Naive B cell (primary cell): ENCODE data around the gene PPP1R2. TPM values are rescaled to one million over a fixed set of nuclear protein-coding genes. Genes with fewer than 3 reads are reported as not detected.
"Not testable (repeated sequence)": the region's sequence is repeated elsewhere in the genome, so short reads cannot be mapped to it uniquely, and the experiment has no call there.

Experiments used
- ATAC-seq, 2 donors: fragments of 150-1000 bp; cut with Tn5 transposase; 2 replicates each; pipeline ENCODE4 v1.10.0; 2021; ENCODE audit warnings: low read depth in 2 of 2, mild to moderate bottlenecking in 2 of 2, moderate library complexity in 2 of 2
- DNase-seq: peaks from one replicate; pipeline ENCODE4 v3.0.0; 2022
- H3K27ac Mint-ChIP-seq, 6 donors: one replicate each; pipeline ENCODE4 v1.8.0; 2020 to 2022; ENCODE audit warnings: mild to moderate bottlenecking in 6 of 6, mixed read lengths in 6 of 6, moderate library complexity in 5 of 6, inconsistent platforms in 2 of 6
- H3K27me3 Mint-ChIP-seq, 3 donors: one replicate each; pipeline ENCODE4 v1.8.0; 2021 to 2022; ENCODE audit warnings: mixed read lengths in 3 of 3, mild to moderate bottlenecking in 1 of 3
- H3K36me3 Mint-ChIP-seq, 2 donors: one replicate each; pipeline ENCODE4 v1.8.0; 2020 to 2022; ENCODE audit warnings: mixed read lengths in 2 of 2, inconsistent platforms in 1 of 2, mild to moderate bottlenecking in 1 of 2
- H3K4me1 Mint-ChIP-seq, 3 donors: one replicate each; pipeline ENCODE4 v1.8.0; 2020 to 2022; ENCODE audit warnings: mixed read lengths in 3 of 3, inconsistent platforms in 1 of 3, mild to moderate bottlenecking in 1 of 3, moderate library complexity in 1 of 3
- H3K4me3 Mint-ChIP-seq, 8 donors: one replicate each; pipeline ENCODE4 v1.8.0; 2020 to 2022; ENCODE audit warnings: mild to moderate bottlenecking in 8 of 8, mixed read lengths in 8 of 8, moderate library complexity in 8 of 8, inconsistent platforms in 2 of 8
- H3K9me3 Mint-ChIP-seq, 7 donors: one replicate each; pipeline ENCODE4 v1.8.0; 2020 to 2022; ENCODE audit warnings: mixed read lengths in 7 of 7, mild to moderate bottlenecking in 5 of 7, inconsistent platforms in 2 of 7, moderate library complexity in 1 of 7
- polyA plus RNA-seq, 6 donors: library from polyadenylated mRNA; unstranded; fragments of 300-500 nt; fragmentation: Illumina TruSeq; gene quantifications; one replicate each; pipeline ENCODE4 v1.2.3, GENCODE V29; 2021; ENCODE audit warnings: low read depth in 6 of 6

Gene PPP1R2
- 100 to 1,000 TPM; 171 to 265 (median 214) TPM for polyA plus RNA-seq

DNA sequence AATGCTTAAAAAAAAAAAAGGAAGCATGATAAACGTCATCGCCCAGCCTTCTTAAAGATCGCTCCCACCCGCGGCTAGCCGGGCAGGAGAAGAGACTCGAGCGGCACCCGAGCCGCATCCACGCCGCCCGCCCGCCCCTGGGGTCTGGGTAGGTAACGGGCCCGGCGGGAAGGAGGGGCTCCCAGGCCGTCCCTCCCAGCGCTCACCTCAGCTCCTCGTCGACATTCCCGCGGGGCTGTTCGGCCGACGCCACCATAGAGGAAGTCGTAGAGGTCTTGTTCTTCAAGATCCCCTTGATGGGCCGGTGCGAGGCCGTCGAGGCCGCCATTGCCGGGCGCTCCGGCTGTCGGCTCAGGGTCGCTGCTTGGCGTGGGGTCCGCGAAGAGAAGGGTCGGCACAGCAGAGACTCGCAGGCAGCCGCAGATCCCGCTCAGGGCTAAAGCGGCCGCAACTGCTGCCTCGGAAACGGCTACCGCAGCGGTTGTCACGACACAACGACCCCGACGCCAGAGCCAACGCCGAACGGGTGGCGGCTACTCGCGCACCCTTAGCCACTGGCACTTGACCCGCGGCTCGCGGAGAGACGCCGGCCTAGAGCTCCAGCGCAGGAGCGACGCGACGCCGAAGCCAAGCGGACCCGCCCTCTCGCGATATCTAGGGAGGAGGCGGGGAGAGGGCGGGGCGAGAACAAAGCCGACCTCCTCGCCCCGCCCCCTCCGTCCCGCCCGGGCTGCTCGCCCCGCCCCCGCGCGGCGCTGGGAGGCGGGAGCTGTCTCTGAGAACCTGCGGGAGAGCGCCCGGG is at the start of gene PPP1R2:
PPP1R2 (minus strand) TSS at position 628 of the 802 bp plus-strand sequence; CDS start at position 328, 300 bp downstream.
- Mint-ChIP-seq H3K27me3 (no peaks in the 10 kb centered on the region), H3K9me3 (no peaks in the 10 kb centered on the region), H3K27ac (peak within 1 kb of the TSS; percentile 96 to 99 (median 97)), H3K4me3 (peak within 1 kb of the TSS; percentile 88 to 97 (median 93)), H3K4me1 (peaks cover 56 to 77% (median 72%) of the 10 kb centered on the region in 3 donors), H3K36me3 (no peaks in the 10 kb centered on the region)
- DNase-seq = peak; percentile 91
- peak; percentile 75 to 79 for ATAC-seq

DNA sequence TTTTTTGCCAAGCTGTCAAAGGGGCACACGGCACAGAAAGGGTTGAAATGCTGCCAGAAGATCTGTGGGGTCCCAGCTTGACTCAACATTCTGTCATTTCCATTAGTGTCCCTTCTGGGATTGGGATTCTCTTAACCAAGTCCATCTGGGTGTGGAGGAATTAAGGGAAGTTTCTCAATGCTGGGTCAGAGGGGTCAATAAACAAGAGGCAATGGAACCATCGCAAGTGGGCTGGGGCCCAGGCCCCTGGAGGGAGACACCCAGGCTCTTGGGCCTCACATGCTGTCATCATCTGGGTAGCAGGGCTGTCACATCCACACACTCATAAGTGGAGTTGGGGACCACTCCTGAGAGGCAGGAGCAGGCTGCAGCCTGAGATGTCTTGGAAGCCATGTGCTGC is 48.7 kb upstream of the PPP1R2 start:
- Mint-ChIP-seq H3K27me3 (no peaks in the 10 kb centered on the region), H3K9me3 (peaks cover 0 to 4% (median 0%) of the 10 kb centered on the region in 7 donors), H3K36me3 (no peaks in the 10 kb centered on the region), H3K27ac (no peak overlapping the region), H3K4me3 (no peak overlapping the region), H3K4me1 (no peaks in the 10 kb centered on the region)
- no peak for ATAC-seq
- DNase-seq = no peak

DNA sequence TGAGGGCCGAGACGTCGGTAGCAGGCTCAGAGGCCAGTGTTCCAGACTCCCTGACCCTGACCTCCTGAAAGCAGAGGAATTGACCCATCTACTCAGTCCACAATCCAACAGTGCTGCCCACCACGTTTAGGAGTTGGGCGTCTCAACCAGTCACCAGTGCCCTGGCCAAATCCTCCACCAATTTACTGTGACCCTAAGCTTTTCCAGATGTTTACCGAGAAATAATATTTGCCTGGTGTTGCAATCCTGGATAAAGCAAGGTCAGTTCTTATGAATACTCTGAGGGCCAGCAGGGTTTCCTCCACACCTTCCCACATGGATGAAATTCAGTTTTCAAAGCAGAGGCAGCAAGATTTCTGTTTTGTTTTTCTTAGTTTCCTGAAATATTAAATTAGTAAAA is 48.1 kb upstream of the PPP1R2 start:
- Mint-ChIP-seq H3K27me3 (no peaks in the 10 kb centered on the region), H3K9me3 (peaks cover 0 to 4% (median 0%) of the 10 kb centered on the region in 7 donors), H3K4me3 (no peak overlapping the region), H3K36me3 (no peaks in the 10 kb centered on the region), H3K4me1 (no peaks in the 10 kb centered on the region), H3K27ac (no peak overlapping the region)
- DNase-seq = no peak
- no peak for ATAC-seq

DNA sequence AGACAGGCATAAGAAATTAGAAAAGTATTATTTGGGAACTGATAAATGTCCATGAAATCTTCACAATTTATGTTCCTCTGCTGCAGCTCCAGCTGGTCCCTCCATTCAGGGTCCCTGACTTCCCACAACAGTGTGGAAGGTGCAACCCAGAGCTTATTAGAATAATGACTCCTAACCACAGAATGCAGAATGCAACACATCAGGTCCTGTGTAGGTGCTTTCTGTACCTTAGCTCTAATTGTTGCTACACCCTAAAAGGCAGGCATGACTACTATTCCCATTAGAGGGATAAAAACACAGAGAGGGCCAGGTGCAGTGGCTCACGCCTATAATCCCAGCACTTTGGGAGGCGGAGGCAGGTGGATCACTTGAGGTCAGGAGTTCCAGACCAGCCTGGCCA is 47.3 kb upstream of the PPP1R2 start:
- not testable (repeated sequence) for H3K36me3 Mint-ChIP-seq, H3K4me3 Mint-ChIP-seq, DNase-seq, ATAC-seq, H3K27me3 Mint-ChIP-seq, H3K9me3 Mint-ChIP-seq, H3K27ac Mint-ChIP-seq, H3K4me1 Mint-ChIP-seq

DNA sequence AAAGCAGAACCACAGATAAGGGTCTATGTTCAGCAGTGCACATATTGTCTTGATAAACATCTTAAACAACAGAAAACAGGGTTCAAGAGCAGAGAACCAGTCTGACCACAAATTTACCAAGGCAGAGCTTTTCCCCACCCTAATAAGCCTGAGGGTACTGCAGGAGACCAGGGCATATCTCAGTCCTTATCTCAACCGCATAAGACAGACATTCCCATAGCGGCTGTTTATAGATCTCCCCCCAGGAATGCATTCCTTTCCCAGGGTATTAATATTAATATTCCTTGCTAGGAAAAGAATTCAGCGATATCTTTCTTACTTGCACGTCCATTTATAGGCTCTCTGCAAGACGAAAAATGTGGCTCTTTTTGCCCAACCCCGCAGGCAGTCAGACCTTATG is 46.7 kb upstream of the PPP1R2 start:
- not testable (repeated sequence) for H3K27me3 Mint-ChIP-seq, ATAC-seq, H3K4me1 Mint-ChIP-seq, H3K9me3 Mint-ChIP-seq, H3K4me3 Mint-ChIP-seq, H3K36me3 Mint-ChIP-seq, H3K27ac Mint-ChIP-seq, DNase-seq

DNA sequence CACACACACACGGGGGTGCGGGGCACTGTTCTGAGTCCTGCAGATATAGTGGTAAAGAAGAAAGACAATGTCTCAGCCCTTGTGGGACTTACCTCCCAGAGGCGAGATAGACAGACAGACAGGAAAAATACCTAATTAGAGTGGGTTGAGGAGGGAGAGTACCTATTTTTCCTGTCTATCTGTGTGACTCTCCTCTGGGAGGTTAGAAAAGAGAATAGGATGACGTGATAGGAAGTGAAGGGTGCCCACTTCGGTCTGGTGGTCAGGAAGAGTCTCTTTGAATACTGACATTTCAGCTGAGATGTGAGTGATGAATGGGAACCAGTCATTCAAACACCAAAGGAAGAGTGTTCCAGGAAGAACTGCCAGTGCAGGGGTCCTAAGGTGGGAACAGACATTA is 44.7 kb upstream of the PPP1R2 start:
- no peak for DNase-seq
- H3K36me3 Mint-ChIP-seq = no peaks in the 10 kb centered on the region
- H3K9me3 Mint-ChIP-seq = peaks cover 0 to 4% (median 0%) of the 10 kb centered on the region in 7 donors
- no peak overlapping the region for H3K4me3 Mint-ChIP-seq
- H3K27ac Mint-ChIP-seq = no peak overlapping the region
- H3K27me3 Mint-ChIP-seq = no peaks in the 10 kb centered on the region
- H3K4me1 Mint-ChIP-seq = peaks cover 0 to 2% (median 0%) of the 10 kb centered on the region in 3 donors
- ATAC-seq = peak in 1 of 2 donors; percentile 40

DNA sequence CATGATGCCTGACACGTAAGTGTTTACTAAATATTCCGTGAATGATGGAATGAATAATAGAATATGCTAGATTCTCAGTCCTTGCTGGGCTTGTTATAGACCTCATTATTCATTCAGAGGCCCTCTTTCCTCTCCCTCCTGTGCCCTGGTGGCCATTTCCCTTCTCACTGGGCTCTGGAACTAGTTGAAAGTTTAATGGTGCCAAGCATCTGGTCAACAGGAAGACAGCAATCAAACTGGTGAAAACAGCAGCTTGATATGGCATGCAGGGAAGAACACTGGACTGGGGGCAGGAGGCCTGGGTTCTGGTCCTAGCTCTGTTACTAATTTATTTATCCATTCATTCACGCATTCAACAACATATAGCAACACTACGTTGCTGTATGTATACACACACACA is 44.3 kb upstream of the PPP1R2 start:
- Mint-ChIP-seq H3K4me1 (peaks cover 0 to 2% (median 0%) of the 10 kb centered on the region in 3 donors), H3K4me3 (no peak overlapping the region), H3K27ac (no peak overlapping the region), H3K9me3 (peaks cover 0 to 4% (median 0%) of the 10 kb centered on the region in 7 donors), H3K36me3 (no peaks in the 10 kb centered on the region), H3K27me3 (no peaks in the 10 kb centered on the region)
- no peak for DNase-seq
- no peak for ATAC-seq

DNA sequence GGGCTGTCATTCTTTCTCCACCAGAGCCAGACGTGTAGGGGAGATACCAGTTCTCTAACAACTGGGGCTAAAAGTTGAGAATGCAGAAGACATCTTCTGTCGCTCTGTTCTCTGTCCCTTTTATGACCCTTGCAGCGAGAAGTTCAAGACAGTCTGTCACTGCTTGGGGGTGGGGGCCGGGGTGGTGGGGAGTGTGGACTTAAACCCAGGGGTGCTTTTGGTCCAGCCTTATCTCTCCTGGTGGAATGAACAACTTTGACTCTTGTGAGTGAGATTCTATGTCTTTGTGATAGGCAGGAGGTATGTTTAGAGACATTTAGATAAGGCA is 41.4 kb upstream of the PPP1R2 start:
- ATAC-seq (no peak), DNase-seq (no peak)
- no peak overlapping the region for H3K27ac Mint-ChIP-seq
- no peaks in the 10 kb centered on the region for H3K27me3 Mint-ChIP-seq
- H3K36me3 Mint-ChIP-seq = no peaks in the 10 kb centered on the region
- H3K4me1 Mint-ChIP-seq = peaks cover 0 to 2% (median 0%) of the 10 kb centered on the region in 3 donors
- no peak overlapping the region for H3K4me3 Mint-ChIP-seq
- H3K9me3 Mint-ChIP-seq = no peaks in the 10 kb centered on the region

DNA sequence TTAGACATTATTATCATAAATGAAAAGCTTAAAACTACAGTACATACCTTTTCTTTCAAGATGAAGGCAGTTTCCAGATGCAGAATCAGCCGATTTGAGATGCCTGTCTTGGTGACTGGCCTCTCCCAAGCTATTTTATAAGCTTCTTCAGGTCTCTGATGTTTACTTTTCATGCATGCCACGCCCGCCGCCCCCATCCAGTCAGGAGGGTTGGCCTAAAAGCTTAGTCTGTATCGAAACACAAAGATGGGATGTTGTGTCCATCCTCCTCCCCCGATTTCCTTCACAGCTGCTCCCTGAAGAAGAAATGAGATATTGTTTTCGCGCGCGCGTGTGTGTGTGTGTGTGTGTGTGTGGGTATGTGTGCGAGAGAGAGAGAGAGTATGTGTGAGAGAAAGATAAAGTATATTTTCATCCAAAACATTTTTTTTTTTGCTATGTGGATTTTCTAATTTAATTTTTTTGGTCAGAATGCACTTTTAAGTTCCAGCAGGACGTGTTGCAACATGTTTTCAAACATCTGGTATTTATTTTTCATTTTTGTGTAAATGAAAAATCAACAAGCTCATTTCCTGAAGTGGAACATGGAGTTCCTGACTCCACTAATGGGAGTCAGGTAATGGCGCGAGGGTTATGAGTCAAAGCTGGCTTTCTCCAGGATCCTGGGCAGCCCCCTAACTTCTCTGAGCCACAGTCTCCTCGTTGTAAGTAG is 40.9 kb upstream of the PPP1R2 start, which contains the start of gene APOD:
APOD (minus strand) TSS at position 110 of the 712 bp plus-strand sequence. CDS start 4,479 bp downstream, outside the sequence.
- H3K4me3 Mint-ChIP-seq = no peak within 1 kb of the TSS
- peaks cover 0 to 1% (median 0%) of the 10 kb centered on the region in 3 donors for H3K27me3 Mint-ChIP-seq
- no peak for ATAC-seq
- no peaks in the 10 kb centered on the region for H3K9me3 Mint-ChIP-seq
- DNase-seq = no peak
- H3K4me1 Mint-ChIP-seq = peaks cover 0 to 2% (median 0%) of the 10 kb centered on the region in 3 donors
- H3K27ac Mint-ChIP-seq = peak within 1 kb of the TSS in 2 of 6 donors; percentile 49 to 88
- no peaks in the 10 kb centered on the region for H3K36me3 Mint-ChIP-seq

DNA sequence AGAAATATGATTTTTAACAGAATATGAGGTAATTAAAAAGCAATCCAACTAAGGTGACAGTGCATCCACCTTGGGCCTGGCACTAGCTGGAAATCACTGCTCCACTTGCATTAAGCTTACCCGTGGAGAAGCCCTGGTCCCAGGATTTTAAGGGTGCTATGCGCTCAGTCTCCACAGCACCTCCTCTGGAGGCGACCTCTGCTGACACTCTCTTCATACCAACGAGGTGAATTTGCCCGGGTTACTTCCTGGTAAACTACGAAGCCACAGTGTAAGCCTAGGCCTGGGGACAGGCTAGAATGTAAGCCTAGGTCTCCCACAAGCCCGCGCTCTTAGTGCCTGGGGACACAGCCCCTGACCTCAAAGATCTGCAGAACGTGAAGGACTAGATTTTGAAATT is 39.8 kb upstream of the PPP1R2 start:
- no peak overlapping the region for H3K27ac Mint-ChIP-seq
- DNase-seq (no peak), ATAC-seq (no peak)
- H3K36me3 Mint-ChIP-seq = no peaks in the 10 kb centered on the region
- H3K9me3 Mint-ChIP-seq = no peaks in the 10 kb centered on the region
- no peak overlapping the region for H3K4me3 Mint-ChIP-seq
- H3K4me1 Mint-ChIP-seq = peaks cover 0 to 2% (median 0%) of the 10 kb centered on the region in 3 donors
- H3K27me3 Mint-ChIP-seq = peaks cover 0 to 4% (median 0%) of the 10 kb centered on the region in 3 donors

DNA sequence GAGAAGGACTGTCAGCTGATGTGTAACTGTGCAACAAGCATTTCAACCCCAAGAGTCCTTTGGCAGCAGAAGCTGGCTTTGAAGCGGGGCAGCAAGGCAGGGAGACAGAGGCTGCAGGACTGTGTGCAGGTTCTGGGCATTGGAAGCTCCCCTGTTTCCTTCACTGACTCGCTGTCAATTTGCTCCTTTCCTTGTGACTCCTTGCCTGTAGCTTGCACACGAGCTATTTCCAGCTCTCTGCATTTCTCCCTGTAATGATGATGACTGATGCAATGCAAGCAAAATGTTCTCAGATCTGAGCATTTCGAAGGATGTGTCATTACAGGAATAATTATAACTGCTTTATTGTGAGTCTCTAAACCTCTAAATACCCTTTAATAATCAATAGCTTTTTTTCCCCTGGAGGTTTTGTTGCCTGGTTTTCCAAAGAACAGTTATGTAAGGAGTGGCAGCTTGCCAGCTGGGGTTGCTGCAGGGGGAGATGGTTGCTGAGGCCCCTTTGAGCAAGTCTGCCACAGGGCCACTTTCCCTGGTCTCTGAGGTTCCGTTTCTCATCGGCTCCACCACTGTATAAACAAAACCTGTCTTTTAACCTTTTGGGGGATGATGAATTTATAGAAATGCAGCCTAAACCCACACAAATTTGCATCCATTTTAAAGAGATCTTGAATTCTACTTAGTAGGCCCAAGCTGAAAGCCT is 37.8 kb upstream of the PPP1R2 start:
- DNase-seq (no peak), ATAC-seq (no peak)
- no peak overlapping the region for H3K4me3 Mint-ChIP-seq
- H3K9me3 Mint-ChIP-seq = no peaks in the 10 kb centered on the region
- H3K4me1 Mint-ChIP-seq = peaks cover 0 to 2% (median 0%) of the 10 kb centered on the region in 3 donors
- H3K27me3 Mint-ChIP-seq = peaks cover 0 to 4% (median 0%) of the 10 kb centered on the region in 3 donors
- H3K27ac Mint-ChIP-seq = no peak overlapping the region
- no peaks in the 10 kb centered on the region for H3K36me3 Mint-ChIP-seq

DNA sequence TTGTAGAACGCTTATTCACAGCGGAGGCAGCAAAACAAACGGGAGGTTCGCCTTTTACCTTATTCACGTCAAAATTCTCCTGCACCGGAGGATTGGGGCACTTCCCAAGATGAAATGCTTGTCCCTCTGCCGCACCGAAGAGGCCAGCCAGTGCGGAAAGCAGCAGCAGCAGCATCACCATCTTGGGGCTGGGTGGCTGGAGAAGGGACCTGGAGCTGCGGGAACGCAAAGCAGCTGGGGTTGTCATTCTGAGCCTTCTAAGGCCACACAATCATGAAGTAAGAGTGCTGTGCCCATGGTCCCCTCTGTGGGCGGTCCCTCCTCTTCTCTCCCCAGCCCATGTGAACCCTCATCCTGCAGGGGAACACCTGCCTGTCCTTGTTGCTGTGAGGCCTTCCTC is 36.2 kb upstream of the PPP1R2 start:
- DNase-seq (no peak), ATAC-seq (no peak)
- no peak overlapping the region for H3K4me3 Mint-ChIP-seq
- H3K9me3 Mint-ChIP-seq = no peaks in the 10 kb centered on the region
- H3K36me3 Mint-ChIP-seq = no peaks in the 10 kb centered on the region
- H3K27ac Mint-ChIP-seq = no peak overlapping the region
- H3K4me1 Mint-ChIP-seq = peaks cover 0 to 2% (median 0%) of the 10 kb centered on the region in 3 donors
- H3K27me3 Mint-ChIP-seq = peaks cover 0 to 4% (median 0%) of the 10 kb centered on the region in 3 donors

DNA sequence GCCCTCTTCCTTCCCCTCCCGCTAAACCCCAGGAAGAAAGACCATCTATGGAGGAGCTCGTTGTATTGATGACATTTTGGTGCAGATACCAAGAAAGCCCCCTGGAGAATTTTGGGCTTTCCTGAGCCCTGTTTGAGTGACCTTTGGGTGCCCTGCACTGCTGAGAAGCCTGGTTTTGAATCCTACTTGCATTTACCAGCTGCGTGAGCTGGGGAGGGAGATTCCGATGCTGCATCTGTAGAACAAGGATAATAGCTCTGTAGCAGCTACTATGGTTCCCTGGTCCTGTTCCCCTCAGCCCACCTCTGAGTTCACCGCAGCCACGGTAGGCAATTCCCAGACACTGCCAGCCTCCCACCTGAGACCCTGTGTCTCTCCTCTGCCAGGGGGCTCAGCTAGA is 35.4 kb upstream of the PPP1R2 start:
- H3K9me3 Mint-ChIP-seq = no peaks in the 10 kb centered on the region
- no peak for DNase-seq
- no peaks in the 10 kb centered on the region for H3K36me3 Mint-ChIP-seq
- H3K27ac Mint-ChIP-seq = no peak overlapping the region
- no peaks in the 10 kb centered on the region for H3K4me1 Mint-ChIP-seq
- no peak overlapping the region for H3K4me3 Mint-ChIP-seq
- peaks cover 0 to 9% (median 0%) of the 10 kb centered on the region in 3 donors for H3K27me3 Mint-ChIP-seq
- no peak for ATAC-seq
